H1 (cell line): ENCODE results near the gene AGAP1.

Source experiments
- CHD2 ChIP-seq: IDR thresholded peaks from 2 replicates; pipeline ENCODE4 v1.6.1; 2012; ENCODE audit warnings: low read length, improper control_type of control experiment
- CREB1 ChIP-seq: IDR thresholded peaks from 2 replicates; pipeline ENCODE4 v1.6.1; 2012; ENCODE audit warnings: inconsistent platforms
- EZH2 ChIP-seq: fragments of 200-600 bp; sonication (generic); IDR thresholded peaks from 2 replicates; pipeline ENCODE4 v1.7.1; 2012; ENCODE audit warnings: low read depth, mild to moderate bottlenecking, moderate library complexity, low read length, inconsistent platforms; ENCODE audit not compliant: severe bottlenecking
- JUND ChIP-seq: IDR thresholded peaks from 2 replicates; pipeline ENCODE4 v1.6.1; 2011; ENCODE audit warnings: mild to moderate bottlenecking, improper control_type of control experiment, low read length
- KDM1A ChIP-seq: fragments of 200-600, 300-600 bp; sonication (generic); IDR thresholded peaks from 2 replicates; pipeline ENCODE4 v1.7.1; 2016; ENCODE audit warnings: mild to moderate bottlenecking, low read length, borderline replicate concordance
- PHF8 ChIP-seq: fragments of 200-600 bp; sonication (generic); conservative IDR thresholded peaks from 2 replicates; pipeline ENCODE4 v1.7.1; 2012; ENCODE audit warnings: low read depth, mild to moderate bottlenecking, inconsistent platforms, low read length, moderate library complexity
- POLR2A ChIP-seq, 2 experiments: IDR thresholded peaks; 1 replicate in 1 of 2; 2 replicates in 1 of 2; pipeline ENCODE4 v1.6.1; 2011; ENCODE audit warnings: low read depth in 2 of 2, low read length in 2 of 2, mild to moderate bottlenecking in 2 of 2; ENCODE audit errors: control extremely low read depth in 1 of 2
- SP1 ChIP-seq: IDR thresholded peaks from 2 replicates; pipeline ENCODE4 v1.6.1; 2011; ENCODE audit warnings: low read depth, low read length
- TCF12 ChIP-seq: IDR thresholded peaks from 2 replicates; pipeline ENCODE4 v1.6.1; 2011; ENCODE audit warnings: low read depth, mild to moderate bottlenecking, low read length
- TF ChIP-seq, protein P1 (sequence below), 3 experiments: IDR thresholded peaks; 1 replicate in 2 of 3; 2 replicates in 1 of 3; pipeline versions ENCODE4 v1.5.1 to v1.6.1; 2011; ENCODE audit warnings: low read length in 3 of 3, mild to moderate bottlenecking in 3 of 3, inconsistent platforms in 2 of 3, low read depth in 1 of 3, moderate library complexity in 1 of 3; ENCODE audit not compliant: insufficient read depth in 1 of 3; ENCODE audit errors: control extremely low read depth in 1 of 3
- TF ChIP-seq, protein P2 (sequence below): IDR thresholded peaks from 2 replicates; pipeline ENCODE4 v1.6.1; 2012; ENCODE audit warnings: inconsistent platforms
- TF ChIP-seq, protein P3 (sequence below): IDR thresholded peaks from 2 replicates; pipeline ENCODE4 v1.6.1; 2011; ENCODE audit warnings: low read length, improper control_type of control experiment

DNA sequence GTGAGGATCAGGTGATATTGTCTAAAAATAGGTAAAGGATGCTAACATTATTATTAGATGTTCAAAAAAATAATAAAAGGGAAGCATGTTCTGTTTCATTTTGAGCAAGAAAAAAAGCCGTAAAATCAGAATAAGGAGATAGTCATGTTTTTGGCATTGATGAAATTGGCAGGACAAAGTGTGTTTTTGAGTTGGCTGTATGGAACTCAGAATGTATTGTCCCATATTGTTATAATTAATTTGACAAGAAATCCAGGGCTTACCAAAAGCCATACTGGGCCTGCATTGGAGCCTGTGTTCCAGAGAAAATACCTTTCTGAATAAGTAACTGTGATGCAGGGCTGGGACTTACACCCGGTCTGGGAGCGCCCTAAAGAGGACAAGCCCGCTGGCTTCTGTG lies 232.0 kb downstream of the AGAP1 start:
- TF ChIP-seq, protein P1, sequence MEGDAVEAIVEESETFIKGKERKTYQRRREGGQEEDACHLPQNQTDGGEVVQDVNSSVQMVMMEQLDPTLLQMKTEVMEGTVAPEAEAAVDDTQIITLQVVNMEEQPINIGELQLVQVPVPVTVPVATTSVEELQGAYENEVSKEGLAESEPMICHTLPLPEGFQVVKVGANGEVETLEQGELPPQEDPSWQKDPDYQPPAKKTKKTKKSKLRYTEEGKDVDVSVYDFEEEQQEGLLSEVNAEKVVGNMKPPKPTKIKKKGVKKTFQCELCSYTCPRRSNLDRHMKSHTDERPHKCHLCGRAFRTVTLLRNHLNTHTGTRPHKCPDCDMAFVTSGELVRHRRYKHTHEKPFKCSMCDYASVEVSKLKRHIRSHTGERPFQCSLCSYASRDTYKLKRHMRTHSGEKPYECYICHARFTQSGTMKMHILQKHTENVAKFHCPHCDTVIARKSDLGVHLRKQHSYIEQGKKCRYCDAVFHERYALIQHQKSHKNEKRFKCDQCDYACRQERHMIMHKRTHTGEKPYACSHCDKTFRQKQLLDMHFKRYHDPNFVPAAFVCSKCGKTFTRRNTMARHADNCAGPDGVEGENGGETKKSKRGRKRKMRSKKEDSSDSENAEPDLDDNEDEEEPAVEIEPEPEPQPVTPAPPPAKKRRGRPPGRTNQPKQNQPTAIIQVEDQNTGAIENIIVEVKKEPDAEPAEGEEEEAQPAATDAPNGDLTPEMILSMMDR (IDR thresholded peaks at IDR 0.05; ENCODE audit: control extremely low read depth in 1 of 3, insufficient read depth in 1 of 3, low read depth in 1 of 3, low read length in 3 of 3): no peak
- TF ChIP-seq SP1: no peak
- TF ChIP-seq EZH2: no peak
- no peak for TF ChIP-seq CHD2
- no peak for TF ChIP-seq KDM1A
- TF ChIP-seq TCF12: no peak
- TF ChIP-seq, protein P2, sequence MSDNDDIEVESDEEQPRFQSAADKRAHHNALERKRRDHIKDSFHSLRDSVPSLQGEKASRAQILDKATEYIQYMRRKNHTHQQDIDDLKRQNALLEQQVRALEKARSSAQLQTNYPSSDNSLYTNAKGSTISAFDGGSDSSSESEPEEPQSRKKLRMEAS: no peak
- no peak for TF ChIP-seq PHF8
- TF ChIP-seq, protein P3, sequence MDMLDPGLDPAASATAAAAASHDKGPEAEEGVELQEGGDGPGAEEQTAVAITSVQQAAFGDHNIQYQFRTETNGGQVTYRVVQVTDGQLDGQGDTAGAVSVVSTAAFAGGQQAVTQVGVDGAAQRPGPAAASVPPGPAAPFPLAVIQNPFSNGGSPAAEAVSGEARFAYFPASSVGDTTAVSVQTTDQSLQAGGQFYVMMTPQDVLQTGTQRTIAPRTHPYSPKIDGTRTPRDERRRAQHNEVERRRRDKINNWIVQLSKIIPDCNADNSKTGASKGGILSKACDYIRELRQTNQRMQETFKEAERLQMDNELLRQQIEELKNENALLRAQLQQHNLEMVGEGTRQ: no peak
- no peak for TF ChIP-seq POLR2A (IDR thresholded peaks at IDR 0.05; ENCODE audit: control extremely low read depth in 1 of 2, low read depth in 2 of 2, low read length in 2 of 2)
- TF ChIP-seq JUND: no peak
- no peak for TF ChIP-seq CREB1
